WTC11 (cell line): ENCODE measurements around the gene DIP2A.

Source experiments
- ATF2 ChIP-seq: sonication (generic); formaldehyde crosslinking; IDR thresholded peaks from 2 replicates; pipeline ENCODE4 v1.8.1; 2022; ENCODE audit warnings: low read depth, missing genetic modification reagents, borderline replicate concordance
- CTCF ChIP-seq: fragments of 200-600 bp; IDR thresholded peaks from 2 replicates; pipeline ENCODE4 v1.8.0; 2022; ENCODE audit warnings: antibody characterized with exemption
- ESRRA ChIP-seq: sonication (generic); formaldehyde crosslinking; IDR thresholded peaks from 2 replicates; pipeline ENCODE4 v1.8.1; 2022; ENCODE audit warnings: mild to moderate bottlenecking, missing genetic modification reagents, borderline replicate concordance
- HMGXB4 ChIP-seq: sonication (generic); formaldehyde crosslinking; IDR thresholded peaks from 2 replicates; pipeline ENCODE4 v1.8.1; 2023; ENCODE audit warnings: mild to moderate bottlenecking, moderate library complexity, missing genetic modification reagents
- TEAD4 ChIP-seq: sonication (generic); formaldehyde crosslinking; IDR thresholded peaks from 2 replicates; pipeline ENCODE4 v1.8.0; 2022; ENCODE audit warnings: mild to moderate bottlenecking, missing genetic modification reagents
- TP53 ChIP-seq: sonication (generic); formaldehyde crosslinking; IDR thresholded peaks from 2 replicates; pipeline ENCODE4 v1.8.1; 2023; ENCODE audit warnings: mild to moderate bottlenecking, missing genetic modification reagents
- ZNF532 ChIP-seq: fragments of 250-450 bp; sonication (Bioruptor Pico); IDR thresholded peaks from 2 replicates; pipeline ENCODE4 v1.9.0; 2021; ENCODE audit warnings: mild to moderate bottlenecking, borderline replicate concordance
- ZNF671 ChIP-seq: fragments of 250-450 bp; sonication (Bioruptor Pico); IDR thresholded peaks from 2 replicates; pipeline ENCODE4 v1.8.0; 2021; ENCODE audit warnings: mild to moderate bottlenecking

- no peak for TF ChIP-seq CTCF
- TF ChIP-seq ESRRA (CRISPR knock-in tag), result no peak
- TF ChIP-seq ZNF532 (CRISPR knock-in tag), result no peak
- TF ChIP-seq HMGXB4, result no peak
- TF ChIP-seq TP53, result no peak
- no peak for TF ChIP-seq ATF2 (CRISPR knock-in tag)
- TF ChIP-seq TEAD4, result no peak
- TF ChIP-seq ZNF671 (CRISPR knock-in tag), result no peak
These were observed 21.2 kb upstream of the DIP2A start for GRCh38 chr21:46437511-46437910.
